Measurements from ENCODE around the gene ZC3H12A. TPM values are rescaled to one million over a fixed set of nuclear protein-coding genes. Genes with fewer than 3 reads are reported as not detected.

Gene ZC3H12A
- total RNA-seq, 1 experiment from 2014 or later: 51.4 TPM

GRCh38 chr1:37473431-37474045 lies 842 bp upstream of the ZC3H12A start:
- Mint-ChIP-seq H3K36me3 (ENCODE audit: insufficient read depth, unreplicated experiment) (peaks cover 37% of the 10 kb centered on the region), H3K9me3 (ENCODE audit: unreplicated experiment) (no peaks in the 10 kb centered on the region), H3K27ac (ENCODE audit: low read depth, unreplicated experiment) (peak overlapping the region; percentile 86), H3K4me3 (ENCODE audit: unreplicated experiment) (peak overlapping the region; percentile 89), H3K4me1 (ENCODE audit: insufficient read depth, unreplicated experiment) (peaks cover 45% of the 10 kb centered on the region), H3K27me3 (ENCODE audit: insufficient read depth, unreplicated experiment) (no peaks in the 10 kb centered on the region)
- intact Hi-C loops (cut with micrococcal nuclease): loop anchor here (2.0 to 10.0 kb wide), 4 partner anchors 19 to 331 kb away; partner anchors contain the start of genes C1orf122, GNL2 and YRDC
- ChIA-PET POLR2A (interaction anchor here (0.6 to 10.2 kb wide), 17 partner anchors 9 to 1537 kb away, joined by 3 to 159 read pairs (median 5); partner anchors contain the start of genes C1orf122, CDCA8, MEAF6 and SNIP1), CTCF (interaction anchor here (0.7 to 10.4 kb wide), 4 partner anchors 15 to 40 kb away, joined by 3 to 144 read pairs (median 40); no protein-coding TSS in a partner anchor)
- DNase-seq (ENCODE audit: unreplicated experiment): peak; percentile 54
- BruUV-seq (replicated peaks): TSS peak; percentile 5
- TF ChIP-seq, protein P1, sequence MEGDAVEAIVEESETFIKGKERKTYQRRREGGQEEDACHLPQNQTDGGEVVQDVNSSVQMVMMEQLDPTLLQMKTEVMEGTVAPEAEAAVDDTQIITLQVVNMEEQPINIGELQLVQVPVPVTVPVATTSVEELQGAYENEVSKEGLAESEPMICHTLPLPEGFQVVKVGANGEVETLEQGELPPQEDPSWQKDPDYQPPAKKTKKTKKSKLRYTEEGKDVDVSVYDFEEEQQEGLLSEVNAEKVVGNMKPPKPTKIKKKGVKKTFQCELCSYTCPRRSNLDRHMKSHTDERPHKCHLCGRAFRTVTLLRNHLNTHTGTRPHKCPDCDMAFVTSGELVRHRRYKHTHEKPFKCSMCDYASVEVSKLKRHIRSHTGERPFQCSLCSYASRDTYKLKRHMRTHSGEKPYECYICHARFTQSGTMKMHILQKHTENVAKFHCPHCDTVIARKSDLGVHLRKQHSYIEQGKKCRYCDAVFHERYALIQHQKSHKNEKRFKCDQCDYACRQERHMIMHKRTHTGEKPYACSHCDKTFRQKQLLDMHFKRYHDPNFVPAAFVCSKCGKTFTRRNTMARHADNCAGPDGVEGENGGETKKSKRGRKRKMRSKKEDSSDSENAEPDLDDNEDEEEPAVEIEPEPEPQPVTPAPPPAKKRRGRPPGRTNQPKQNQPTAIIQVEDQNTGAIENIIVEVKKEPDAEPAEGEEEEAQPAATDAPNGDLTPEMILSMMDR (IDR thresholded peaks at IDR 0.05; ENCODE audit: unreplicated experiment): no peak

GRCh38 chr1:37474697-37475379 lies 458 bp downstream of the ZC3H12A start:
- Mint-ChIP-seq H3K36me3 (ENCODE audit: insufficient read depth, unreplicated experiment) (peaks cover 48% of the 10 kb centered on the region), H3K4me1 (ENCODE audit: insufficient read depth, unreplicated experiment) (peaks cover 51% of the 10 kb centered on the region), H3K27ac (ENCODE audit: low read depth, unreplicated experiment) (peak overlapping the region; percentile 94), H3K9me3 (ENCODE audit: unreplicated experiment) (no peaks in the 10 kb centered on the region), H3K27me3 (ENCODE audit: insufficient read depth, unreplicated experiment) (no peaks in the 10 kb centered on the region), H3K4me3 (ENCODE audit: unreplicated experiment) (peak overlapping the region; percentile 89)
- POLR2A ChIA-PET: interaction anchor here (0.6 to 10.2 kb wide), 22 partner anchors 11 to 1317 kb away, joined by 3 to 159 read pairs (median 6); partner anchors contain the start of genes CDCA8, GNL2, MEAF6 and SNIP1
- TF ChIP-seq, protein P1 (IDR thresholded peaks at IDR 0.05; ENCODE audit: unreplicated experiment): no peak
- BruUV-seq (replicated peaks): TSS peak; percentile 47
- CTCF ChIA-PET: interaction anchor here (0.7 to 10.4 kb wide), 9 partner anchors 10 to 208 kb away, joined by 3 to 144 read pairs (median 7); partner anchors contain the start of gene MEAF6
- intact Hi-C loops (cut with micrococcal nuclease): loop anchor here (2.0 to 10.0 kb wide), 5 partner anchors 20 to 330 kb away; partner anchors contain the start of genes C1orf122, CDCA8, GNL2 and YRDC
- DNase-seq (ENCODE audit: unreplicated experiment): no peak

GRCh38 chr1:37475380-37476086 lies 1.2 kb downstream of the ZC3H12A start:
- peaks cover 51% of the 10 kb centered on the region for H3K4me1 Mint-ChIP-seq (ENCODE audit: insufficient read depth, unreplicated experiment)
- peaks cover 55% of the 10 kb centered on the region for H3K36me3 Mint-ChIP-seq (ENCODE audit: insufficient read depth, unreplicated experiment)
- H3K9me3 Mint-ChIP-seq (ENCODE audit: unreplicated experiment): no peaks in the 10 kb centered on the region
- peak overlapping the region; percentile 94 for H3K27ac Mint-ChIP-seq (ENCODE audit: low read depth, unreplicated experiment)
- intact Hi-C loops (cut with micrococcal nuclease): loop anchor here (2.0 to 10.0 kb wide), 5 partner anchors 21 to 329 kb away; partner anchors contain the start of genes C1orf122, CDCA8, GNL2 and YRDC
- H3K4me3 Mint-ChIP-seq (ENCODE audit: unreplicated experiment): peak overlapping the region; percentile 89
- POLR2A ChIA-PET: interaction anchor here (0.6 to 10.2 kb wide), 22 partner anchors 11 to 1318 kb away, joined by 3 to 159 read pairs (median 6); partner anchors contain the start of genes CDCA8, GNL2, MEAF6 and MTF1
- H3K27me3 Mint-ChIP-seq (ENCODE audit: insufficient read depth, unreplicated experiment): no peaks in the 10 kb centered on the region
- peak; percentile 34 for DNase-seq (ENCODE audit: unreplicated experiment)
- no TSS peak for BruUV-seq (replicated peaks)
- TF ChIP-seq, protein P1 (IDR thresholded peaks at IDR 0.05; ENCODE audit: unreplicated experiment): no peak
- CTCF ChIA-PET: interaction anchor here (0.6 to 10.4 kb wide), 13 partner anchors 11 to 740 kb away, joined by 3 to 144 read pairs (median 4); partner anchors contain the start of gene MEAF6
